ENCODE measurements around the gene OSBPL2.

DNA sequence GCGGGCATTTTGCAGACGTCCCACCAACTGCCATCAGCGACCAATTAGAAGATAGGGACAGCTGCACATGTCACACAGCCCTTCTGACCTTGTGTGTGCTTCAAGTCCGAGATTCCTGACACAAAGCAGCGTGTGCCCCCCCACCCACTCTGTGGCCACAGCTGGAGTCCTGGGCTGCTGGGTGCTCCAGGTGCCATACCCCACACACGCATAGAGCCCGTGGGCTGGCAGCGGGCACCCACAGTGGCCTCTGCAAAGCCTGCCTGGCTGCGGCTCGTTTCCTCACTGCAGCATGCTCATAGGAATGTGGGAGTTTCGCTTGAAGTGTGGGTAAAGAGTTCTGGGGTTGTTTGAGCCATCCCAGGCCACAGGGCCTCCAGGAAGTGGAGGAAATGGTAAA lies 62.0 kb downstream of the OSBPL2 start:
- TF ChIP-seq, protein P1, sequence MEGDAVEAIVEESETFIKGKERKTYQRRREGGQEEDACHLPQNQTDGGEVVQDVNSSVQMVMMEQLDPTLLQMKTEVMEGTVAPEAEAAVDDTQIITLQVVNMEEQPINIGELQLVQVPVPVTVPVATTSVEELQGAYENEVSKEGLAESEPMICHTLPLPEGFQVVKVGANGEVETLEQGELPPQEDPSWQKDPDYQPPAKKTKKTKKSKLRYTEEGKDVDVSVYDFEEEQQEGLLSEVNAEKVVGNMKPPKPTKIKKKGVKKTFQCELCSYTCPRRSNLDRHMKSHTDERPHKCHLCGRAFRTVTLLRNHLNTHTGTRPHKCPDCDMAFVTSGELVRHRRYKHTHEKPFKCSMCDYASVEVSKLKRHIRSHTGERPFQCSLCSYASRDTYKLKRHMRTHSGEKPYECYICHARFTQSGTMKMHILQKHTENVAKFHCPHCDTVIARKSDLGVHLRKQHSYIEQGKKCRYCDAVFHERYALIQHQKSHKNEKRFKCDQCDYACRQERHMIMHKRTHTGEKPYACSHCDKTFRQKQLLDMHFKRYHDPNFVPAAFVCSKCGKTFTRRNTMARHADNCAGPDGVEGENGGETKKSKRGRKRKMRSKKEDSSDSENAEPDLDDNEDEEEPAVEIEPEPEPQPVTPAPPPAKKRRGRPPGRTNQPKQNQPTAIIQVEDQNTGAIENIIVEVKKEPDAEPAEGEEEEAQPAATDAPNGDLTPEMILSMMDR (IDR thresholded peaks at IDR 0.05; ENCODE audit: low read depth, low read length, missing input control), result no peak
- TF ChIP-seq HNF4G (IDR thresholded peaks at IDR 0.05), result no peak
- TF ChIP-seq, protein P2, sequence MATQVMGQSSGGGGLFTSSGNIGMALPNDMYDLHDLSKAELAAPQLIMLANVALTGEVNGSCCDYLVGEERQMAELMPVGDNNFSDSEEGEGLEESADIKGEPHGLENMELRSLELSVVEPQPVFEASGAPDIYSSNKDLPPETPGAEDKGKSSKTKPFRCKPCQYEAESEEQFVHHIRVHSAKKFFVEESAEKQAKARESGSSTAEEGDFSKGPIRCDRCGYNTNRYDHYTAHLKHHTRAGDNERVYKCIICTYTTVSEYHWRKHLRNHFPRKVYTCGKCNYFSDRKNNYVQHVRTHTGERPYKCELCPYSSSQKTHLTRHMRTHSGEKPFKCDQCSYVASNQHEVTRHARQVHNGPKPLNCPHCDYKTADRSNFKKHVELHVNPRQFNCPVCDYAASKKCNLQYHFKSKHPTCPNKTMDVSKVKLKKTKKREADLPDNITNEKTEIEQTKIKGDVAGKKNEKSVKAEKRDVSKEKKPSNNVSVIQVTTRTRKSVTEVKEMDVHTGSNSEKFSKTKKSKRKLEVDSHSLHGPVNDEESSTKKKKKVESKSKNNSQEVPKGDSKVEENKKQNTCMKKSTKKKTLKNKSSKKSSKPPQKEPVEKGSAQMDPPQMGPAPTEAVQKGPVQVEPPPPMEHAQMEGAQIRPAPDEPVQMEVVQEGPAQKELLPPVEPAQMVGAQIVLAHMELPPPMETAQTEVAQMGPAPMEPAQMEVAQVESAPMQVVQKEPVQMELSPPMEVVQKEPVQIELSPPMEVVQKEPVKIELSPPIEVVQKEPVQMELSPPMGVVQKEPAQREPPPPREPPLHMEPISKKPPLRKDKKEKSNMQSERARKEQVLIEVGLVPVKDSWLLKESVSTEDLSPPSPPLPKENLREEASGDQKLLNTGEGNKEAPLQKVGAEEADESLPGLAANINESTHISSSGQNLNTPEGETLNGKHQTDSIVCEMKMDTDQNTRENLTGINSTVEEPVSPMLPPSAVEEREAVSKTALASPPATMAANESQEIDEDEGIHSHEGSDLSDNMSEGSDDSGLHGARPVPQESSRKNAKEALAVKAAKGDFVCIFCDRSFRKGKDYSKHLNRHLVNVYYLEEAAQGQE (IDR thresholded peaks at IDR 0.05), result no peak
- TF ChIP-seq, protein P3, sequence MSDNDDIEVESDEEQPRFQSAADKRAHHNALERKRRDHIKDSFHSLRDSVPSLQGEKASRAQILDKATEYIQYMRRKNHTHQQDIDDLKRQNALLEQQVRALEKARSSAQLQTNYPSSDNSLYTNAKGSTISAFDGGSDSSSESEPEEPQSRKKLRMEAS (IDR thresholded peaks at IDR 0.05), result no peak
- no peak for TF ChIP-seq RXRA (IDR thresholded peaks at IDR 0.05)
- TF ChIP-seq YY1 (IDR thresholded peaks at IDR 0.05), result no peak
- no peak for TF ChIP-seq GABPA (IDR thresholded peaks at IDR 0.05 in 1 of 2, conservative IDR thresholded peaks at IDR 0.05 in 1 of 2)

Measured in liver (tissue), 3 donors.